HG03558 (cell line): Measurements from ENCODE around the gene GLRX5.
"Not testable (repeated sequence)": the region's sequence is repeated elsewhere in the genome, so short reads cannot be mapped to it uniquely, and the experiment has no call there.

Experiments
- ATAC-seq: cut with Tn5 transposase; IDR thresholded peaks from one replicate; pipeline ENCODE4 v1.9.1; 2021; ENCODE audit warnings: moderate number of reproducible peaks; ENCODE audit not compliant: unreplicated experiment; ENCODE audit errors: extremely low read depth

Gene GLRX5

GRCh38 chr14:95498622-95499353 is 36.1 kb upstream of the GLRX5 start:
- no peak for ATAC-seq

- ATAC-seq, result no peak
These were observed 35.5 kb upstream of the GLRX5 start for GRCh38 chr14:95499354-95499750.

DNA sequence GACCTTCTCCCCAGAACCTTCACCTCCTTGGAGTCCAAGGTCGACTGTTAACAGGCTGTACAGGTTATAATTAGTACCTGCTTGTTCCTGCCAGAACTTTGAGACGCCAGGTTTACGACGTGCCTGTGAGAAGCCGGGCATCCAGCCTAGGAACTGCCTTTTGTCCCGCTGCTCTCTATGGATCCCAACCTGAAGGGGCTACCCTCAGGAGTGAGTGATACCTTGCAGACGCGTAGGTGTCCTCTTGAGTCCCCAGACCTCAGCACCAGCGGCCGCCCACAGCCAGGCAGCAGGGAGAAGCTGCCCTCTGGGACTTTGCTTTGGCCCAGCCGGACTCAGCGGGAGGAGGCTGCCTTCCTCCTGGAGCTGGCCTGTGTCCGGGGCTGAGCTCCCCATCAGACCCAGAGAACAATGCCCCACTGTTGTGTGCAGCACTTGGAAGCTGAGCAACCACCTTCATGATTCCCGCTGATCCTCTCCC is 34.6 kb upstream of the GLRX5 start:
- no peak for ATAC-seq

- no peak for ATAC-seq
These were observed 34.0 kb upstream of the GLRX5 start for GRCh38 chr14:95500772-95501401.

DNA sequence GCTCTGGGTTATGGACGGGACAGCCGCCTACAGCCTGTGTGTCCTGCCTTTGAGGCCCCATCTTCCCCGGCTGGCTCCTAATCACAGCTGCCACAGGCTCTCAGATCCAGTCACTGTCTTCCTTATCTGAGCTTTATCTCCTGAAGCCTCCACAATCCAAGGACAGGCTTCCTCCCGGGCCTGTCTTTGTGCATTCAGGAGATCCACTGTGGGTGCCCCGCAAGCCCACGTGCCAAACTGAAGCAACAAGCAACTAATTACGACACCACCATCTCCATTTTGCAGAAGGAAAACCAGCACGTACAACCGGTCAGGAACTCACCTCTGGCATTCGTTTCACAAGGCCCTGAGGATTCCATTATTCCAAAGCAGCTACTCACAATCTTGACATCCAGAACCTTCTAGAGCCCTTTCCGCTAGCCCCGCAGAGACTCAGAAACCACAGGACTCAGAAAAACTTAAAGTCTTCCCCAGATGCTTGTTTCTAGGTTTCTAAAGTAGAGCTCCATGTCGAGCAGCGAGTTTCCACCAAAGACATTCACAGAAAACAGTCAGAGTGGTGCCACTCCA is 32.4 kb upstream of the GLRX5 start:
- no peak for ATAC-seq

- ATAC-seq, result peak; percentile 48
These were observed 31.3 kb upstream of the GLRX5 start for GRCh38 chr14:95503365-95504134.

GRCh38 chr14:95504135-95505029 is 30.5 kb upstream of the GLRX5 start:
- no peak for ATAC-seq

DNA sequence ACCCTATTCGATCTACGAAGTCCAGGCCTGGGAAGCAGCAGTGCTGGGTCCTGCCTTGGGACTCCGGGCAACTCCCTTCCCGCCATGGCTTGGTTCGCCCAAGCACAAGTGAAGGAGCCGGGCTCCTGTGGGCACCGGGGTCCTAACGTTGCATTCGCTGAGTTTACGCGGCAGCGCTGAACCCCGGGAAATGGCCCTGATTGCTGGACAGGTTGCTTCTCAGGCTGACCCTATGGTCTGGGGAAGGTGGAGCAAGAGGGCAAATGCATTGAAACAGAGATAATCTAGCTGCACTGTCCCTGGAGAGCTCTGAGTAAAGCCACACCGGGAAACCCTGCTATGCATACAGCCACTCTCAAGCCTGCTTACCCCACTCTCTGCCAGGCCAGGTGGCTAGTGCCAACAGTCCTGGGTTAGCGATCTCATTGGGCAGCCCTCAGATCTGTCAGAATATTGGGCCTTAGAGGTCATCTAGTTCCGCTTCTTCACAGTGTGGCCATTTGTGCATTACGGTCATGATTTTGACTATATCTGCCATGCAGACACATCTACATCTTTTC is 29.7 kb upstream of the GLRX5 start:
- ATAC-seq, result no peak

GRCh38 chr14:95507174-95507573 is 27.7 kb upstream of the GLRX5 start:
- no peak for ATAC-seq

- no peak for ATAC-seq
These were observed 27.1 kb upstream of the GLRX5 start for GRCh38 chr14:95507701-95508103.

- ATAC-seq, result no peak
These were observed 26.5 kb upstream of the GLRX5 start for GRCh38 chr14:95508377-95508776.

GRCh38 chr14:95509495-95509894 is 25.4 kb upstream of the GLRX5 start:
- no peak for ATAC-seq

DNA sequence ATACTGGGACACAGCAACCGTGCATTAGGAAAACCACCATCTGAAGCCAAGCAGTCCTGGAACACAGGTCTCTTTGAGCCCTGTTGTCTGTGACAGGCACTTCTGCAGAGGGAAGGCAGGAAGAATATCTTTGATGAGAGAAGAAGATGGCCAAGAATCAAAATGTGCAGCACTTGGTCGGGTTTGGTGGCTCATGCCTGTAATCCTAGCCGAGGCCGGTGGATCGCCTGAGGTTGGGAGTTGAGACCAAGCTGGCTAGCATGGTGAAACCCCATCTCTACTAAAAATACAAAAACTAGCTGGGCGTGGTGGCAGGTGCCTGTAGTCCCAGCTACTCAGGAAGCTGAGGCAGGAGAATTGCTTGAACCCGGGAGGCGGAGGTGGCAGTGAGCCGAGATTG is 24.5 kb upstream of the GLRX5 start:
- not testable (repeated sequence) for ATAC-seq

GRCh38 chr14:95510804-95511203 is 24.0 kb upstream of the GLRX5 start:
- ATAC-seq, result no peak

DNA sequence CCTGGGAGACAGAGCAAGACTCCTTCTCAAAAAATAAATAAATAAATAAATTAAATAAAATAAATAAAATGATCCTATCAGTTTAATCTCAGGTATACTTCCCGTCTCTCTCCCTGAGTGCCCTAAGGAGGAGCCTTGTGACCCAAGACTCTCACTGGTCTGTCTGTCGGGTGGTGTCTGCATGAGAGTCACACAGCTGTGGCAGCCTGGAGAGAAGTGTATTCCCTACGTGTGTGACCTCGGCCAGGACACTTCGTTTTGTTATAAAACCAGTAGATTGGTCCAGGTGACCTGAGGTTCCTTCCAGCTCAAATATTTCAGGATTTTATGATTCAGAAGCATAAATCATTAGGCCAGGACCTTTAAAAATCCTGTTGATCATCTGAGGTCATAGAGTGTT is 23.2 kb upstream of the GLRX5 start:
- ATAC-seq, result no peak

- ATAC-seq, result no peak
These were observed 21.6 kb upstream of the GLRX5 start for GRCh38 chr14:95513291-95513690.

GRCh38 chr14:95514131-95515079 is 20.4 kb upstream of the GLRX5 start:
- no peak for ATAC-seq

DNA sequence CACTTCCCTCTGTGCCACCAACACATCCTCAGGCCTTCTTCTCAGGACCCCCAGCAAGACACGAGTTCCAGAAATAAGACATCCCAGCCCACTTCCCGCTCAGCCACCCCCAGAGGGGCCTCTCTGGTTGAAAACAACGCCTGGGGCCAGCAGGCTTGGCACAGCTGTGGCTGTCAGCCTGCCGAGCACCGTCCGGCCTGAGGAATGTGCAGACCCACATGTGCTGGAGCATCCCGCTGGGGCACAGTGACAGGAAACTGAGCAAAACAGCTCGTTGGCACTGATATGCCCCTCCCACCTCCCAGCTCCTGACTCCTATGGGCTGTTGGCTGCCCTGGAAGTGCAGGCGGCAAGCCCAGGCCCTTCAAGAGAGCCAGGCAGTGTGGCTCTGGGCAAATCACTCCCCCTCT is 19.8 kb upstream of the GLRX5 start:
- ATAC-seq, result no peak
